ENCODE measurements around the gene ANXA11.

Gene ANXA11

DNA sequence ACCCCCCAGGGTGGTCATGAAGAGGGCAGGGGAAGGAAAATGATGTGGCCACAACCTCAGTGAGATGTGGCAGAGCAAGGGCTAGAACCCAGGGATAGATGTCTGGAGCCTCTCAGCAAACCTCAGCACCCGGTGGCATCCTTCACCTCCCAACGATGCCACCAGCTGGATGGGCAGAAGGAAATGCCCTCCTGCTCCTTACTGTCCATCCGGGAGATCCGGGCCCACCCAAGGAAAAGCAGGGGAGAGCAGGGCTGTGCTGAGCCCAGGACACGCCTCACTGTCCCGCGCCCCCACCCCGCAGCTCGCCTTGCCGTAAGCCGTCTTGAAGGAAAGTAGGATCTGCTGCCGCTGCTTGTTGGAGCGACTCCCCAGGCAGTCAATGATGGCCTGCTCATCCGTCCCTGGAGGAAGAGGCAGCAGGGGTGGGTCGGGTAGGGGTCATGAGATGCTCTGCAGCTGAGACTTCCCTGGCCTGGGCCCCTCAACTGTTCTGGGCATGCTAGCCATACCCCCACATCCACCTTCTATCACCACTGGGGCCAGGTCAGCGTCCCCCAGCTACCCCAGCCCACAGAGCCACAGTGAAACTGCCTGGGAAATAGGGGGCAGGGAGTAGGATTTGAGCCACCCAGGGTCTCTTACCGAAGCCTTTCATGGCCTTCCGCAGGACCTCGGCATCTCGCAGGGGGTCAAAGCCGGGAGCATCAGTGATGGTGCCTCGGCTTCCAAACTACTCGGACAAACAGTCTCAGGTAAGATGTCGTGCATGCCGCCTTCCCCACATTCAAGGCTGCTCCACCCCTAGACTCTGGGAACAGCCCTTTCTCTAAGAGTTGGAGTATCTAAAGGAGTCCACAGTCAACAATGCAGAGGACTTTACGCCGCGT, 38.5 kb downstream of the ANXA11 start:
- H3K27me3 ChIP-seq (ENCODE audit: control insufficient read depth, insufficient read depth, low read length): no peaks in the 10 kb centered on the region
- no peak overlapping the region for H3K4me3 ChIP-seq (ENCODE audit: low read depth, low read length)
- H3K36me3 ChIP-seq (ENCODE audit: control insufficient read depth, insufficient read depth, low read length): no peaks in the 10 kb centered on the region
- no peak overlapping the region for H2AFZ ChIP-seq
- H3K9me3 ChIP-seq (ENCODE audit: control insufficient read depth, low read length): no peaks in the 10 kb centered on the region
- H3K4me1 ChIP-seq: no peaks in the 10 kb centered on the region
- no peak overlapping the region for H3K9ac ChIP-seq
- peak overlapping the region; percentile 30 for H3K27ac ChIP-seq
- H3K79me2 ChIP-seq: peaks cover 6% of the 10 kb centered on the region
- H3K4me2 ChIP-seq (ENCODE audit: low read length): no peak overlapping the region
- TF ChIP-seq CTCF (IDR thresholded peaks at IDR 0.05): no peak

DNA sequence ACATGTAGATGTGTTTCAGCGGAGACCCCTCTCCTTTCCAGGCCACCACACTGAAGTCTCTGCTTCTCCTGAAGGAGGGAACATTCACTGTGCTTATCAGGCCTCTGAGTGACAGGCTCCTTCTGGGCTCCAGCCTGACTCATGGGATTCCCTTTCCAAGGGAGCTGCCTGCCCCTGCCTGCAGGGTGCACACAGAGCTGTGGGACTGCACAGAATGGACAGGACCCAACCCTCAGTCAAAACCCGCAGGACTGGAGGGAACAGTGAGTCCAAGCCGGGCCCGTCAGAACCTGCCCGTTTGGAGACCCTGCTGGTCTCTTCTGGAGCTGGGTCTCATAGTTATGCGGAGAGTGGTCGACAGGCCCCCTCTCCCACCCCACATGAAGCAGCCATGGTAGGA, 40.2 kb downstream of the ANXA11 start:
- H3K36me3 ChIP-seq (ENCODE audit: control insufficient read depth, insufficient read depth, low read length): no peaks in the 10 kb centered on the region
- no peak overlapping the region for H3K4me3 ChIP-seq (ENCODE audit: low read depth, low read length)
- H3K4me2 ChIP-seq (ENCODE audit: low read length): no peak overlapping the region
- H3K79me2 ChIP-seq: peaks cover 5% of the 10 kb centered on the region
- H3K27ac ChIP-seq: no peak overlapping the region
- H2AFZ ChIP-seq: no peak overlapping the region
- no peak for TF ChIP-seq CTCF (IDR thresholded peaks at IDR 0.05)
- no peaks in the 10 kb centered on the region for H3K9me3 ChIP-seq (ENCODE audit: control insufficient read depth, low read length)
- no peaks in the 10 kb centered on the region for H3K27me3 ChIP-seq (ENCODE audit: control insufficient read depth, insufficient read depth, low read length)
- H3K9ac ChIP-seq: no peak overlapping the region
- no peaks in the 10 kb centered on the region for H3K4me1 ChIP-seq

GRCh38 chr10:80164596-80164995, 40.7 kb downstream of the ANXA11 start:
- H3K27ac ChIP-seq: no peak overlapping the region
- no peaks in the 10 kb centered on the region for H3K9me3 ChIP-seq (ENCODE audit: control insufficient read depth, low read length)
- H2AFZ ChIP-seq: no peak overlapping the region
- H3K27me3 ChIP-seq (ENCODE audit: control insufficient read depth, insufficient read depth, low read length): no peaks in the 10 kb centered on the region
- no peak for TF ChIP-seq CTCF (IDR thresholded peaks at IDR 0.05)
- no peak overlapping the region for H3K4me3 ChIP-seq (ENCODE audit: low read depth, low read length)
- no peaks in the 10 kb centered on the region for H3K4me1 ChIP-seq
- no peaks in the 10 kb centered on the region for H3K36me3 ChIP-seq (ENCODE audit: control insufficient read depth, insufficient read depth, low read length)
- no peak overlapping the region for H3K4me2 ChIP-seq (ENCODE audit: low read length)
- H3K79me2 ChIP-seq: peaks cover 3% of the 10 kb centered on the region
- no peak overlapping the region for H3K9ac ChIP-seq

DNA sequence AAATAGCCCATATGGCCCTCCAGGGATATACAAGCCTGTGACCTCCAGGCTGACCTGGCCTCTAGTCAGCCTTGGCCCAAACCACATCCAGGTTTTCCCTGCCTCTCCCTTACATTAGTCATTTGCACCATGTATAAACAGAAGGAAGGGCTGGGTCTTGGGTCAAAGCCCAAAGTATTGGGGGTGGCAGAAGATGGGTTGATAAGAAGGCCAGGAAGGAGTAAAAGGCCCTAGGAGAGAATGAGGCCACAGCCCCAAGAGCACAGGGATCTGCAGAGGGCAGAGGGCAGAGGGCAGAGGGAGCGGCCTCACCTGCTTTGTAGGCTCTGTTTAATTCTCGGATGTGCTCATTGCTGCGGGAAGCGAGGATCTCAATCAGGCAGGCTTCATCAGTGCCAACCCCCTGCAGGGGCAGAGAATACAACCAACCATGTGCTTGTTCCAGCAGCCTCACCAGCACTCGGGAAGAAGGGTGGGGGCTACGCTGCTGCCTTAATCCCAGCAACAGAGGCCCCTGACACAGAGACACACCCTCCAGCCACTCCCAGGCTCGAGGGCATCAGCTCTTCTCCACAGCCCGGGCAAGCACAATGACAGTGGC, 41.5 kb downstream of the ANXA11 start:
- H3K36me3 ChIP-seq (ENCODE audit: control insufficient read depth, insufficient read depth, low read length): no peaks in the 10 kb centered on the region

More for the DNA sequence above, 41.5 kb downstream of the ANXA11 start:
- no peaks in the 10 kb centered on the region for H3K9me3 ChIP-seq (ENCODE audit: control insufficient read depth, low read length)
- no peak overlapping the region for H3K9ac ChIP-seq
- H3K4me2 ChIP-seq (ENCODE audit: low read length): no peak overlapping the region
- H2AFZ ChIP-seq: no peak overlapping the region
- no peaks in the 10 kb centered on the region for H3K79me2 ChIP-seq
- no peak overlapping the region for H3K4me3 ChIP-seq (ENCODE audit: low read depth, low read length)
- H3K27me3 ChIP-seq (ENCODE audit: control insufficient read depth, insufficient read depth, low read length): no peaks in the 10 kb centered on the region
- no peak for TF ChIP-seq CTCF (IDR thresholded peaks at IDR 0.05)
- no peaks in the 10 kb centered on the region for H3K4me1 ChIP-seq
- H3K27ac ChIP-seq: no peak overlapping the region

All from parathyroid adenoma (tissue), 2 donors.